DMS 273 (cell line): Measurements from ENCODE around the gene ROR1.

Experiments used
- DNase-seq: peaks from one replicate; lab custom pipeline; 2025; ENCODE audit not compliant: unreplicated experiment; lab: John Stamatoyannopoulos, UW

ROR1 gene

GRCh38 chr1:63849149-63849548 is 75.3 kb downstream of the ROR1 start:
- no peak for DNase-seq

- DNase-seq = no peak
Observed at GRCh38 chr1:63854091-63854490, 80.3 kb downstream of the ROR1 start.

DNA sequence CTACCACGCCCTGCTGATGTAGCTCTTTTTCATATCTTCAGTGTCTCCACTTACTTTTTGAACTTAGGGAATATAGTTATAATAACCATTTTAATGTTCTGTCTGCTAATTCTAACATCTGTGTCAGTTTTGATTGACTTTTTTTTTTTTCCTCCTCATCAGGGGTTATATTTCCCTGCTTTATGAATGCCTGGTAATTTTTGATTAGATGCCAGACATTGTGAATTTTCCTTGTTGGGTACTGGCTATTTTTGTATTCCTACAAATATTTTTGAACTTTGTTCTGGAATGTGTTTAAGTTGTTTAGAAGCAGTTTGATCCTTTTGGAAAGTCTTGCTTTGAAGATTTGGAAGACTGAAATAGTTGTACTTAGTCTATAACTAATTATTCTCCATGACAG is 82.1 kb downstream of the ROR1 start:
- DNase-seq = no peak

DNA sequence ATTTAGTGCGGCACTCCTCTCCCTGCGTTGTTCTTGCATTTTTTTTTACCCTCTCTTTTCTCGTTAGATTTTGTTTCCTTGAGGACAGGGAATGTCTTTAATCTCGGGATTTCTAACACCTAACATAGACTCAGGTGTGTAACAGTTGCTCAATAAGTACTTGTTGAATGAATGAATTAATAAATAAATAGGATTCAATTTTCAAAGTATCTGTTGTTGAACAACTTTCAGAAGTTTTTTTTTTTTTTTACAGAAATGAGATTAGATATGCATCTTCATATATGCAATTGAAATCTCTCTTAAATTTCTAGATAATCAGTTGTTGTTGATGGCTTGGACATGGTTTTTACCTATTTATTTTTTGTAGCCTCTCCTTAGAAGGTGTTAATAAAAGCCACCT is 83.1 kb downstream of the ROR1 start:
- DNase-seq = no peak

DNA sequence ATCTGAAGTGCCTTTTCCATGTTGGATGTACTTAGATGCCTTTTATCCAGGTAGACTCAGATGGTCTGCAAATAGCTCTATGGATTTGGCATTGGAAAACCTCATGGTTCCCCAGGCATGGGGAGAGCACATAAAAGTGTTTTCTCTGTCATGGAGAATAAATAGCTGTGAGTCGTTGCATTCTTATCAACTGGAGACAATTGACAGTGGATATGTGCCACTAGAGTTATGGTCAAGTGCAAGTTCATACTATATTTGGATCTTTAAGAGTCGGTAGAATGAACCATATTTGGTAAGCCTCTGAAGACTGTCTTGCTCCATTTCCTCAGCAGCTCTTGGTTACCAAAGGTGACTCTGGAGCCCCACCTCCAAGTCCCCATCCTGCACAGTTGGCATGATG is 83.7 kb downstream of the ROR1 start:
- no peak for DNase-seq

DNA sequence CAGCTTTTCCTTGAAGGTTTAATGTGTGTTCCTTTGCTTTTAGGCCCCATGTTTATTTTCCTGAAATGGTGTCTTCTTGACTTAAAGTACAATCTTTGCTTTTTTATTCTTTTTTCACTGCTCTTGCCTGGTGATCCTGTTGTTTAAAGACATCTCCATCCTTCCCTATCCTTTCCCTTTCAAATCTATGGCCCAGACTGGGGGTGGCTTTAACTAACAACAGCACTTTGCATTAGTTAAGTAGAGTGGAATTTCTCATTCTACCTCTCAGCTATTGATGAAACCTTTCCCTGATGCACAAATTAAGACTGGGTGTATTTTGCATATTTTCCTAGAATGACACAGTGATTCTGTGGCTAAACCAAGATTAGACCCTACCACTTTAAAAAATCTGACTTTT is 84.3 kb downstream of the ROR1 start:
- no peak for DNase-seq

DNA sequence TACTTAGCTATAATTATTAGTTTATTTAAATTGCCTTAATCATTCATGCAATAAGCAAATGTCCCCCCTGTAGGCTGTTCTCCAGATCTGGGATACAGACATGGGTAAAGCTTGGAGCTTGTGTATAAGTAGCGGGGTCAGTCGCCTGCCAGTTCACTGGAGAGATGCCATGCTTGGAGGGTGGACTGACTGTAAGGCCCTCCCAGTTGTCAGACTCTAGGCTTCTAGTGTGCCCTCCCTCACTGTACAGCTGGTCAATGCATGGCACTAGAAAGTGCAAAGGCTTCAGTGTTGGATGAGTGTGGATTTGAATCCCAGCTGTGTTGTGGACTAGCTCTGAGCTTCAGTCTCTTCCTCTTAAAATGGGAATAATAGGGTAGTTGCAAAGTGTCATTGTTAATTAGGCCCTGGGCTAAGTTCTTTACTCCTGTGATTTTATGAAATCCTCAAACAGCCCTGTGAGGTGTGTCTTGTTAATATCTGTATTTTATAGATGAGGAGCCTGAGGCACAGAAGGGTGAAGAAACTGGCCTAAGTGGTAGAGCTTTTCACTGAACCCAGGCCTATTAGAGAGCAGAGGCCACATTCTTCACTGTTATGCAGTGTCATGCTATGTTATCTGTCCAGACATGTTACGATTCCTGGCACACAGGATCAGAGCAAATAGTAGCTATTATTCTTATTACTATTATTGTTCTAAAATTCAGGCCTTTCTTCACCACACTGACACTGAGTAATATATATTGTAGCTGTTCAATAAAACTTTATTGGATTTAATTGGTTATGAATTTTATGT is 85.9 kb downstream of the ROR1 start:
- peak; percentile 16 for DNase-seq

DNA sequence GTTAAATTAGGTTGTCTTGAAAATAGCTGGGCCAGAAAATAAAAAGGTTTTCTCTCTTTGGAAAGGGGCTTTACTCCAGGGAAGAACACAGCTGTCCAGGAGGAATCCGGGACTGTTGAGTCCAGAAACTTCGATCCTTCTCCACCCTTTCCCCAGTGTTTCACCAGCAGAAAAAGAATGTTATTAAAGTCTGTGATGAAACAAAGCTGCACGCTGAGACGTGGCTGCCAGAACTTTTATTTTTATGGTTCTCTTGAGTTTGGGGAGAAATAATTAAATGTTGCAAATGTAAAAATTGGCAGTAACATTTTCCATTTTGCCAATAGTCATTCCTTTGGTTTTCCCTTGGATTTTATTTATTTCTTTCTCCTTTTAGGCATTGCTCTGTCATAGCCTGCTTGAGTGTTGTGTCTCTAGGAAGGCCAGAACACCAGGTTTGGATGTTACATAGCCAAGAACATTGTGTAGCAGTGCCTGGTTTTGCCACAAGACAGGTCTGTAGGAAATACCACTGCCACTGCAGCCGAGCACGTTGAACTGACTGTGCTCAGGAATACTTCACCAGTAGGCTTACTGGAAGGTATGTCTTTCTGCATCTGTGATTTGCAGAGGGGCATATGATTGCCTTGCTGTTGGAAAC is 87.4 kb downstream of the ROR1 start:
- DNase-seq = no peak

- no peak for DNase-seq
Observed at GRCh38 chr1:63863145-63863544, 89.3 kb downstream of the ROR1 start.

DNA sequence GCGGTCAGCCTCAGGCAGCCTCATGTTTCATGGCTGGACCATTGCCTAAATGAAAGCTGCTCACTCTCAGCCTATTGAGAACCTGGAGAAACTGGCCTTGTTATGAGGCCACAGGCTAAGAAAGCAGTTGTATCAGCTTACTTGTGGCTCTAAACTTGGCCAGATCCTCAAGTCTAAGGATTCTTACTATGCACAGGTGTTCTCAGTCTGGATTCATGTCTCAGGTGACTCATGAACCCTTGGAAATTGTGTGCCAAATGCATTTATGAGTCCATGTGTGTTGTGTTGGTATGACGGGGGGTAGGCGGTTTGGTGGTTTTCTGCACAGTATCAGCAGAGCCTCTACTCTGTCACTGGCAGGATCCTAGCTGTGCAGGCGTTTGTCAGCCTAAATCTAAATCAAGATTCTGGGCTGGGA is 90.4 kb downstream of the ROR1 start:
- peak; percentile 23 for DNase-seq

- DNase-seq = no peak
Observed at GRCh38 chr1:63865561-63865960, 91.7 kb downstream of the ROR1 start.

GRCh38 chr1:63866084-63866483 is 92.3 kb downstream of the ROR1 start:
- DNase-seq = no peak

GRCh38 chr1:63867429-63868176 is 93.8 kb downstream of the ROR1 start:
- no peak for DNase-seq

- DNase-seq = peak; percentile 59
Observed at GRCh38 chr1:63868268-63868781, 94.5 kb downstream of the ROR1 start.

DNA sequence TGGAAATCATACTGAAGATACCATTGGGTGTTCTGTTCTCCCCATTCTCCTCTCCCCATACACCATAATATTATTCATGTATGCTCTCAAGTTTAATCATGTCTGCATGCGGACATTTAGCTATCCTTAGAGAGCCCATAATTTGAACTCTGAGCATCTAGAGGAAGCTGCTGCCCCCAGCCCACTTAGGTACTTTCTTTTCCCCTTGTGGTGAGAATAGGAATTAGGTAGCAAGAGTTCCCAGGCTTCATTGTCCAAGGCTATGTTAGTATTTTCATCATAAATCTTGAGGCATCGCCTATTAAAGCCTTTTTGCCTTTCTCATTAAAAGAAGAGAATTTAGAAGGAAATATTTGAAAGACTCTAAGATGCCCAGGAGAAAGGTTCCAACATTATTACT is 96.3 kb downstream of the ROR1 start:
- no peak for DNase-seq

DNA sequence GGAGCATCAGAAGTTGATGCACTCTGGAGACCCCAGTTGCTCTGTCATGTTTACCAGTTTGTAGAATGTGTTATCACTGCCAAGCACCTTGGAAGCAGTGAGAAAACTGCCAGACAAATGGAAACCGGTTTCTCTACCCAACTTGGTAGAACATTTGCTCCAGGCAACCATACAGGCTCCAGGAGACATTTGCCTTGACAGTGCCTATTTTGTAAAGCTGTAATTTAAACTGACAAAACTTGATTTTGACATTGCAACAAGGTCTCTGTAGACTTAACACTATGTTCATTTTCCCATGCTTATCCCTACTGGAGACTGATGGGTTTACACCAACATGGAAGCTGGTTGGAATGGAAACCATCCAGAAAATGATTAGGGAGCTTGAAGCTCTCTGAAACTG is 97.6 kb downstream of the ROR1 start:
- DNase-seq = no peak

GRCh38 chr1:63873751-63874150 is 99.9 kb downstream of the ROR1 start:
- no peak for DNase-seq

GRCh38 chr1:63874278-63874880 is 100.6 kb downstream of the ROR1 start:
- DNase-seq = no peak

- DNase-seq = no peak
Observed at GRCh38 chr1:63875636-63876035, 101.8 kb downstream of the ROR1 start.

- DNase-seq = no peak
Observed at GRCh38 chr1:63877021-63877767, 103.4 kb downstream of the ROR1 start.

- peak; percentile 63 for DNase-seq
Observed at GRCh38 chr1:63877816-63878215, 104.0 kb downstream of the ROR1 start.
